Keratinocyte (primary cell): ENCODE measurements around the gene CDK14. TPM values are rescaled to one million over a fixed set of nuclear protein-coding genes. Genes with fewer than 3 reads are reported as not detected.

Experiments used
- DNase-seq: peaks from one replicate; pipeline ENCODE4 v3.0.0-alpha.2; 2011; ENCODE audit warnings: low read depth, missing footprints, low spot score
- FAIRE-seq: peaks from 2 replicates; lab custom pipeline; 2011; peaks lifted over from hg19 to GRCh38; lab: Jason Lieb, UNC
- H2AFZ ChIP-seq: 2 replicates; pipeline ENCODE4 v1.6.0; 2012; ENCODE audit warnings: low read length, control low read depth, inconsistent platforms; ENCODE audit not compliant: control insufficient read depth
- H3K27ac ChIP-seq: 2 replicates; pipeline ENCODE4 v1.5.1; 2011; ENCODE audit warnings: low read length; ENCODE audit not compliant: control insufficient read depth, insufficient read depth
- H3K27me3 ChIP-seq: 3 replicates; pipeline ENCODE4 v1.6.0; 2011; ENCODE audit warnings: low read length; ENCODE audit not compliant: control insufficient read depth, insufficient read depth; ENCODE audit errors: extremely low read depth
- H3K36me3 ChIP-seq, 2 experiments: 2 replicates in 1 of 2; 3 replicates in 1 of 2; pipeline ENCODE4 v1.5.1; 2011; ENCODE audit warnings: low read length in 2 of 2, mild to moderate bottlenecking in 1 of 2; ENCODE audit not compliant: control insufficient read depth in 2 of 2, insufficient read depth in 2 of 2; ENCODE audit errors: extremely low read depth in 1 of 2
- H3K4me1 ChIP-seq: 3 replicates; pipeline ENCODE4 v1.5.1; 2011; ENCODE audit warnings: low read length; ENCODE audit not compliant: control insufficient read depth, insufficient read depth; ENCODE audit errors: extremely low read depth
- H3K4me2 ChIP-seq: 3 replicates; pipeline ENCODE4 v1.6.0; 2011; ENCODE audit warnings: low read depth, low read length; ENCODE audit not compliant: control insufficient read depth, insufficient read depth; ENCODE audit errors: extremely low read depth
- H3K4me3 ChIP-seq, 3 experiments: fragments of 200-600 bp in 1 of 3; sonication (generic) in 1 of 3; 2 replicates in 2 of 3; 3 replicates in 1 of 3; pipeline ENCODE4 v1.5.1; 2011 to 2016; ENCODE audit warnings: low read length in 3 of 3, mild to moderate bottlenecking in 3 of 3, control low read depth in 2 of 3, inconsistent platforms in 1 of 3, low read depth in 1 of 3, mixed read lengths in 1 of 3, mixed run types in 1 of 3, moderate library complexity in 1 of 3; ENCODE audit not compliant: control insufficient read depth in 2 of 3, insufficient read depth in 2 of 3; ENCODE audit errors: extremely low read depth in 1 of 3
- H3K79me2 ChIP-seq: 2 replicates; pipeline ENCODE4 v1.6.0; 2012; ENCODE audit warnings: low read length; ENCODE audit not compliant: control insufficient read depth, insufficient read depth
- H3K9ac ChIP-seq: 3 replicates; pipeline ENCODE4 v1.6.0; 2011; ENCODE audit warnings: low read length; ENCODE audit not compliant: control insufficient read depth, insufficient read depth; ENCODE audit errors: extremely low read depth
- H3K9me1 ChIP-seq: 3 replicates; pipeline ENCODE4 v1.6.0; 2011; ENCODE audit warnings: low read length; ENCODE audit not compliant: control insufficient read depth, insufficient read depth; ENCODE audit errors: extremely low read depth
- H3K9me3 ChIP-seq: 2 replicates; pipeline ENCODE4 v1.5.1; 2012; ENCODE audit warnings: low read depth, low read length; ENCODE audit not compliant: control insufficient read depth
- H4K20me1 ChIP-seq: 3 replicates; pipeline ENCODE4 v1.6.0; 2011; ENCODE audit warnings: low read length; ENCODE audit not compliant: control insufficient read depth, insufficient read depth; ENCODE audit errors: extremely low read depth
- CTCF ChIP-seq, 3 experiments: IDR thresholded peaks in 1 of 3; conservative IDR thresholded peaks in 1 of 3; optimal IDR thresholded peaks in 1 of 3; 2 replicates in 2 of 3; 3 replicates in 1 of 3; pipeline versions ENCODE3 to v1.5.1; 2011; ENCODE audit warnings: low read length in 3 of 3, mild to moderate bottlenecking in 3 of 3, moderate library complexity in 2 of 3, control low read depth in 1 of 3, inconsistent platforms in 1 of 3; ENCODE audit not compliant: insufficient read depth in 2 of 3; ENCODE audit errors: extremely low read depth in 1 of 3
- EZH2 ChIP-seq: IDR thresholded peaks from one replicate; pipeline ENCODE4 v1.6.1; 2012; ENCODE audit warnings: inconsistent platforms, mild to moderate bottlenecking, low read length, moderate library complexity
- dilution Hi-C: fragments of 300-500 bp; cut with MboI; formaldehyde crosslinking; loops from one replicate; pipeline ENCODE4 v1.7.0; 2020; ENCODE audit warnings: low sequenced_read_pairs; ENCODE audit not compliant: extremely low pct_ligation_motif_present
- polyA plus RNA-seq, 5 experiments: library from polyadenylated mRNA; depleted of rRNA in 3 of 5; stranded (reverse) in 3 of 5; stranded (forward) in 1 of 5; unstranded in 1 of 5; fragments of >200 nt; gene quantifications; 1 replicate in 1 of 5; 2 replicates in 3 of 5; 3 replicates in 1 of 5; pipeline versions ENCODE4 v1.2.1 to v1.2.3, GENCODE V29; 2011 to 2012; ENCODE audit warnings: missing spikeins in 2 of 5, low read depth in 1 of 5, low replicate concordance in 1 of 5

The CDK14 gene
- polyA plus RNA-seq, 1 donor (not counting 4 experiments of a cell fraction or from before 2014, with no cell fraction given) = 4.0 TPM

- Histone ChIP-seq H2AFZ (no peak overlapping the region), H3K27me3 (no peaks in the 10 kb centered on the region), H3K27ac (no peak overlapping the region), H3K79me2 (no peaks in the 10 kb centered on the region), H3K4me3 (no peak overlapping the region), H3K9me1 (no peaks in the 10 kb centered on the region), H3K4me1 (no peaks in the 10 kb centered on the region), H3K4me2 (no peak overlapping the region), H3K9ac (no peak overlapping the region), H3K36me3 (no peaks in the 10 kb centered on the region), H3K9me3 (no peaks in the 10 kb centered on the region), H4K20me1 (no peaks in the 10 kb centered on the region)
- no peak for FAIRE-seq
- DNase-seq = no peak
- dilution Hi-C loops = no loop called here
- no peak for TF ChIP-seq EZH2
- TF ChIP-seq CTCF (optimal IDR thresholded peaks at IDR 0.05 in 1 of 3, IDR thresholded peaks at IDR 0.05 in 1 of 3, conservative IDR thresholded peaks at IDR 0.05 in 1 of 3; ENCODE audit: extremely low read depth in 1 of 3, insufficient read depth in 2 of 3, low read length in 3 of 3) = no peak
Observed at GRCh38 chr7:90846192-90846591, 250.1 kb downstream of the CDK14 start.

- Histone ChIP-seq H3K36me3 (no peaks in the 10 kb centered on the region), H3K9me3 (no peaks in the 10 kb centered on the region), H3K4me2 (no peak overlapping the region), H3K4me1 (no peaks in the 10 kb centered on the region), H2AFZ (no peak overlapping the region), H3K79me2 (no peaks in the 10 kb centered on the region), H3K27ac (no peak overlapping the region), H3K4me3 (no peak overlapping the region), H3K27me3 (no peaks in the 10 kb centered on the region), H3K9ac (no peak overlapping the region), H3K9me1 (no peaks in the 10 kb centered on the region), H4K20me1 (no peaks in the 10 kb centered on the region)
- no peak for DNase-seq
- dilution Hi-C loops = no loop called here
- no peak for FAIRE-seq
- TF ChIP-seq EZH2 (no peak), CTCF (optimal IDR thresholded peaks at IDR 0.05 in 1 of 3, IDR thresholded peaks at IDR 0.05 in 1 of 3, conservative IDR thresholded peaks at IDR 0.05 in 1 of 3; ENCODE audit: extremely low read depth in 1 of 3, insufficient read depth in 2 of 3, low read length in 3 of 3) (no peak)
Observed at GRCh38 chr7:90850066-90850465, 253.9 kb downstream of the CDK14 start.
